GM21447 (cell line): Measurements from ENCODE around the gene BCL6.

Experiments used
- ATAC-seq: cut with Tn5 transposase; IDR thresholded peaks from one replicate; pipeline ENCODE4 v1.9.1; 2021; ENCODE audit not compliant: unreplicated experiment

BCL6 gene

DNA sequence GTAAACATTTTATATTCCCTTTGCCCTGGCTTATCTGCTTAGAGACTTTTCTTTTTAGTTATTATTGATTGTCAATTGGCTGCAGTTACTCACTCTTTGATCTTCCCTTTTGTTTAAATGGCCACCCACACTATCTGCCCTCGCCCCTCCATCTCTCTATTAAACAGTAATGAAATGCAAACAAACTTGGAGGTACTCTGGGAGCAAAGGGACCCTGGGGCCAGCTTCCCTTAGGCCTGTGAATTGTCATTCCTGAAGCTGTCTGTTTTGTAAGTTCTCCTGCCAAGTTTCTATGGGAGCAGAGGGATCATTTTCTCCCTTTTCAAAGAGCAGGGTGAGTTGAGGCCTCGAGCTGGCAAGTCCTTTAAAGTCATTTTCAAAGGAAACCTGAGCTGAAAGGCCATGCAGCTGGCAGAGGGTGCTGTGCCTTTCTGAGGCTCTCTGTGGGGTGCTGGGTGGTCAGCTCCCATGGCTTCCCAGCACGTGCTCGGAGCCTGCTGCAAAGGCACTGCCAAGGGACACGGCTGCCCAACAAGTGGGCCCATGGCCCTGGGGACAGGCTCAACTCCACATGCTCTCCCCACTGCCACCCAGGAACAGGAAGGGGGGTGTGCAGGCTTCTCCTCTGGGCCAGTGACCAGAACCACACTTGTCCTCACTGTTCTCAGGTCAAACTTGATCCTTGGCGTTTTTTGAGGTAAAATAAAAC lies 25.5 kb downstream of the BCL6 start:
- ATAC-seq = no peak

GRCh38 chr3:187718802-187719201 lies 26.5 kb downstream of the BCL6 start:
- ATAC-seq = no peak

GRCh38 chr3:187717572-187717971 lies 27.7 kb downstream of the BCL6 start:
- no peak for ATAC-seq

DNA sequence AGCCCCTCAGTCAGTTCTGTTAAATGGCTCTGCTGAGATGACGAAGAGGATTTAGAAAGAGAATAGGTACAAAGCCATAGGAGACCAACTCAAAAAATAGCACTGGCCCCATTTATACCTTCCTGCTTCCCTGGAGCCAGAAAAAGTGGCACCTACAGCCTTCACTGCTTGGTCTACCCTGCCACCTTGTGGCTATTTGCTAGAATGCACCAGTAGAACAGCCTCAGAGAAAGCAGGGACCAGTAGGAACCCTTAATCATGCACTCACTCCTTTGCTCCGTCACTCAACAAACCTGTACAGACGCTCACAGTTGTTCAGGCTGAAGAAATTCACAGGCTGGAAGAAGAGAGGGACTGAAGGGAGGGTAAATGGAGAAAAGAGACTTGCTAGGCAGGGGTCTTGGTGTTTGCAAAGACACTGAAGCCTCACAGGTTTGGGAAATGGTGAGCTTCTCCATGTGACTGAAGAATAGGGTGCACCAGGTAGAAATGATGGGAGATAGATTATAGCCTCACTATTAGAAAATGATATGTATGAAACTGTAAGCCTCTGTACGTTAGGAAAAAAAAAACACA lies 30.8 kb downstream of the BCL6 start:
- peak; percentile 87 for ATAC-seq

DNA sequence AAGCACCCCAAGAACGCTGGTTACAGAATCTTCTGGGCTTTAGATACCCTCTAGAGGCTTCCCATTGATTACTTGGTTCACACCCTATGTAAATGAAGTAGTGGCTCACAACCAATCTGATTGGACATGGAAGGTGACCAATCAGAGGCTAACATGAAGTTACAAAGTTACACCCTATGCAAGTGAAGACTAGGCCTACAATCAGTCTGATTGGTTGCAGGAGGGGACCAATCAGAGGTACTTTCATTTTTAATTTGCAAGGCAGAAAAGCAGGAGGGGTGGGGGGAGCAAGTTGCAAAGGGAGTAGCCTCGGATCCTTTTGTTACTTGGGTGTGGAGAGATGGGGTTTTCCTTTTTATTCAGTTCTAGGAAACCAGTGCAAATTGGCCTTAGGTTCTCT lies 31.8 kb downstream of the BCL6 start:
- no peak for ATAC-seq

DNA sequence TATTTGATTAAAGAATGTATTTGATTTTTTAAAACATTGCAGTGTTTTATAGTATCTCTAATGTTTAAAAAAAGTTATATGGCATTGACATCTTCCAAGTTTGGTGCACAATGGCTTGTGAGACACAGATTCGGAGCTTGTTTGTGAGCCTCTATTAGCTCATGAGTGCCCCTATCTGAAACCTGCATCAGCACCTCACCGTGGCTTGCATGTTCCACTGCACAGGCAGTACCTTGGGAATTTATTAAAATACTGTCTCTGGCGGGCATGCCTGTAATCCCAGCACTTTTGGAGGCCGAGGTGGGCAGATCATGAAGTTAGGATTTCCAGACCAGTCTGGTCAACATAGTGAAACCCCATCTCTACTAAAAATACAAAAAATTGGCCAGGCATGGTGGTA lies 36.1 kb downstream of the BCL6 start:
- ATAC-seq = no peak

GRCh38 chr3:187708696-187709095 lies 36.6 kb downstream of the BCL6 start:
- no peak for ATAC-seq

DNA sequence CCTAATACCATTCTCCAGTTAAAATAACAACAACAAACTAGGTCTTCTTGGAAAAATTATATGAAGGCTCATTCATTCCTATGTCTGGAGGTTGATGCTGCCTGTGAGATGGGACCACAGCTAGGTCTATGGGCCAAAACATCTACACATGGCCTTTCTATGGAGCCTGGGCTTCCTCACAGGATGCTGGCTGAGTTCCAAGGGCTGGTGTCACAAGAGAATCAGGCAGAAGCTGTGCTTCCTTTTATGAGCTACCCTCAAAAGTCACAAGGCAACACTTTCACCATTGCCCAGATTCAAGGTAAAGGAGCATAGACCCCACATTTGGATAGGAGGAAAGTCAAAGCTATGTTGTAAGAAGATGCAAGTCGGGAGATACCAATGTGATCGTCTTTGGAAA lies 38.3 kb downstream of the BCL6 start:
- no peak for ATAC-seq

- no peak for ATAC-seq
Measured at GRCh38 chr3:187705164-187705563, 40.1 kb downstream of the BCL6 start.

- no peak for ATAC-seq
Measured at GRCh38 chr3:187702507-187703033, 42.7 kb downstream of the BCL6 start, which contains the start of gene RTP2. Gene RTP2 (minus strand): TSS chr3:187702557. CDS start chr3:187702128, 429 bp downstream.

- no peak for ATAC-seq
Measured at GRCh38 chr3:187700249-187700648, 45.0 kb downstream of the BCL6 start.

- no peak for ATAC-seq
Measured at GRCh38 chr3:187698499-187699399, 46.5 kb downstream of the BCL6 start.

- no peak for ATAC-seq
Measured at GRCh38 chr3:187696021-187696420, 49.2 kb downstream of the BCL6 start.

DNA sequence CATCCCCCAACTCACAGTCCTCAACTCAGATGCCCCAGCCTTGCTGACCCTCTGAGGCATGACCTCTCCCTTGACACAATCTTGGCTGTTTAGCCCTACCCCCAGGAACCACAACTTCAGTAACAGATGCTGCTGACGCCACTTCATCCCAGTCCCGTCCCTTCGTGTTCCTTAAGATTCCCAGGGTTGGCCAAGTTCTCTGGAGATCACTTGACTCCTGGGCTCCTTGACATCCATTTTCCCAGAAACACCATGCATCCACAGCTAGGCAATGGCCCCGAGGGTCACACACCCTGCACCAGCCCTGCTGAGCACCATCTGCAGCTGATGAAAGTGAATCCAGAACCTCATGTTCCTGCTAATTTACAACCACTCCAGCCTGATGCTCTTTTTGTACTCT lies 49.8 kb downstream of the BCL6 start:
- no peak for ATAC-seq

DNA sequence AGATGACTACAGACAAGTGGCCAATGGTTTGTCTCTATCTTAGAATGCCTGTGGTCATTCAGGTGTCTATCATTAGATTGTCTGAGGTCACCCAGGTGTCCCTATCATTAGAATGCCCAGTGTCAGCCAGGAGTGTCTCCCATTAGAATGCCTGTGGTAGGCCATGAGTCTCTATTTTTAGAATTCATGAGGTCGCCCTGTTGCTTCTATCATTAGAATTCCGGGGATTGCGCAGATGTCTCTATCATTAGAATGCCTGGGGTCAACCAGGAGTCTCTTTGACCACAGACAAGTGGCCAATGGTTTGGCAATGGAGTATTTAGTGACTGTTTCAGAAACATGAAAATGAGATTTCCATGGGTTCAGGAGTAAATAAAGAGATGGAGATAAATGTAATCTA lies 50.5 kb downstream of the BCL6 start:
- no peak for ATAC-seq

GRCh38 chr3:187693431-187693830 lies 51.8 kb downstream of the BCL6 start:
- ATAC-seq = no peak

GRCh38 chr3:187689984-187690383 lies 55.3 kb downstream of the BCL6 start:
- ATAC-seq = no peak

GRCh38 chr3:187686621-187687273 lies 58.5 kb downstream of the BCL6 start:
- no peak for ATAC-seq

- ATAC-seq = no peak
Measured at GRCh38 chr3:187685948-187686347, 59.3 kb downstream of the BCL6 start.

GRCh38 chr3:187684880-187685279 lies 60.4 kb downstream of the BCL6 start:
- ATAC-seq = no peak

GRCh38 chr3:187684444-187684843 lies 60.8 kb downstream of the BCL6 start:
- no peak for ATAC-seq
